Left forelimb (tissue), 1 donor: ENCODE results near the gene GDPD4.

Experiments
- DNase-seq: peaks from one replicate; pipeline ENCODE4 v3.0.0-alpha.2; 2018; ENCODE audit warnings: low spot score

The GDPD4 gene

GRCh38 chr11:77175869-77176539, 125.5 kb downstream of the GDPD4 start:
- DNase-seq = no peak

- DNase-seq = no peak
Measured at GRCh38 chr11:77175021-77175842, 126.3 kb downstream of the GDPD4 start.

- DNase-seq = no peak
Measured at GRCh38 chr11:77174559-77174958, 126.9 kb downstream of the GDPD4 start.

GRCh38 chr11:77173494-77173893, 128.0 kb downstream of the GDPD4 start:
- DNase-seq = no peak

- no peak for DNase-seq
Measured at GRCh38 chr11:77172666-77172982, 128.9 kb downstream of the GDPD4 start.

GRCh38 chr11:77171885-77172665, 129.4 kb downstream of the GDPD4 start:
- no peak for DNase-seq

- no peak for DNase-seq
Measured at GRCh38 chr11:77171254-77171653, 130.2 kb downstream of the GDPD4 start.

- DNase-seq = no peak
Measured at GRCh38 chr11:77170107-77170506, 131.4 kb downstream of the GDPD4 start.

- no peak for DNase-seq
Measured at GRCh38 chr11:77167791-77168190, 133.7 kb downstream of the GDPD4 start.

GRCh38 chr11:77167111-77167626, 134.3 kb downstream of the GDPD4 start:
- no peak for DNase-seq
